Neural progenitor cell (in vitro differentiated cells): ENCODE results near the gene BBS9. TPM values are rescaled to one million over a fixed set of nuclear protein-coding genes. Genes with fewer than 3 reads are reported as not detected.

Experiments
- DNase-seq: peaks from one replicate; pipeline ENCODE4 v3.0.0-alpha.2; 2016; ENCODE audit warnings: low spot score
- H2AFZ ChIP-seq: fragments of 200-600 bp; sonication (generic); replicated peaks from 2 replicates; pipeline ENCODE4 v1.6.1; 2016; ENCODE audit warnings: antibody characterized with exemption
- H3F3A ChIP-seq: fragments of 200-600 bp; sonication (generic); 2 replicates; pipeline ENCODE4 v1.6.1; 2016; ENCODE audit warnings: antibody characterized with exemption, low read depth
- H3K27ac ChIP-seq: fragments of 200-600 bp; sonication (generic); 2 replicates; pipeline ENCODE4 v1.5.1; 2016; ENCODE audit warnings: mild to moderate bottlenecking
- H3K27me3 ChIP-seq: fragments of 200-600 bp; sonication (generic); 2 replicates; pipeline ENCODE4 v1.6.1; 2016; ENCODE audit warnings: mild to moderate bottlenecking, moderate library complexity
- H3K36me3 ChIP-seq: fragments of 200-600 bp; sonication (generic); 2 replicates; pipeline ENCODE4 v1.5.1; 2016
- H3K4me1 ChIP-seq: fragments of 200-600 bp; sonication (generic); 2 replicates; pipeline ENCODE4 v1.6.1; 2016; ENCODE audit warnings: mixed run types
- H3K4me2 ChIP-seq: fragments of 200-600 bp; sonication (generic); 2 replicates; pipeline ENCODE4 v1.6.1; 2016
- H3K4me3 ChIP-seq: fragments of 200-600 bp; sonication (generic); 2 replicates; pipeline ENCODE4 v1.5.1; 2016
- H3K79me2 ChIP-seq: fragments of 200-600 bp; sonication (generic); 2 replicates; pipeline ENCODE4 v1.6.1; 2016; ENCODE audit warnings: low read depth
- H3K9ac ChIP-seq: fragments of 200-600 bp; sonication (generic); 2 replicates; pipeline ENCODE4 v1.6.1; 2016
- H3K9me3 ChIP-seq: fragments of 200-600 bp; sonication (generic); 2 replicates; pipeline ENCODE4 v1.5.1; 2016; ENCODE audit warnings: low read depth
- H4K20me1 ChIP-seq: fragments of 200-600 bp; sonication (generic); 2 replicates; pipeline ENCODE4 v1.6.1; 2016; ENCODE audit warnings: low read depth
- H3K27ac Mint-ChIP-seq: 3 replicates; pipeline ENCODE4 v1.8.0; 2021; ENCODE audit warnings: mixed read lengths
- H3K27me3 Mint-ChIP-seq: 2 replicates; pipeline ENCODE4 v1.8.0; 2022; ENCODE audit warnings: low read depth, mild to moderate bottlenecking, inconsistent platforms, moderate library complexity, mixed read lengths; ENCODE audit not compliant: insufficient read depth
- H3K36me3 Mint-ChIP-seq: 3 replicates; pipeline ENCODE4 v1.8.0; 2021; ENCODE audit warnings: mixed read lengths
- H3K4me1 Mint-ChIP-seq: 3 replicates; pipeline ENCODE4 v1.8.0; 2021; ENCODE audit warnings: mixed read lengths
- H3K4me3 Mint-ChIP-seq: 3 replicates; pipeline ENCODE4 v1.8.0; 2021; ENCODE audit warnings: mild to moderate bottlenecking, moderate library complexity, mixed read lengths
- H3K9me3 Mint-ChIP-seq: 3 replicates; pipeline ENCODE4 v1.8.0; 2020; ENCODE audit warnings: mixed read lengths
- EZH2 ChIP-seq: fragments of 200-600 bp; sonication (generic); IDR thresholded peaks from 2 replicates; pipeline ENCODE4 v1.6.1; 2017; ENCODE audit warnings: antibody characterized with exemption, mild to moderate bottlenecking, moderate library complexity
- EZH2phosphoT487 ChIP-seq: fragments of 200-600 bp; sonication (generic); IDR thresholded peaks from 2 replicates; pipeline ENCODE4 v1.6.1; 2017; ENCODE audit warnings: antibody characterized with exemption
- total RNA-seq: library from RNA; depleted of rRNA; stranded (reverse); fragments of >200 nt; gene quantifications from 2 replicates; pipeline ENCODE4 v1.2.3, GENCODE V29; 2015; ENCODE audit warnings: low replicate concordance
- TF ChIP-seq, protein P1 (sequence below): fragments of 200-600 bp; sonication (generic); IDR thresholded peaks from 2 replicates; pipeline ENCODE4 v1.5.1; 2017; ENCODE audit warnings: antibody characterized with exemption, mild to moderate bottlenecking

The BBS9 gene
- total RNA-seq, 1 donor from 2014 or later: 40.3 TPM

- no peaks in the 10 kb centered on the region for H4K20me1 ChIP-seq
- H3K4me2 ChIP-seq: no peak overlapping the region
- Mint-ChIP-seq H3K27me3 (peaks cover 3% of the 10 kb centered on the region), H3K4me1 (peaks cover 7% of the 10 kb centered on the region), H3K36me3 (peaks cover 3% of the 10 kb centered on the region), H3K4me3 (no peak overlapping the region), H3K27ac (no peak overlapping the region), H3K9me3 (peaks cover 7% of the 10 kb centered on the region)
- H3K4me1 ChIP-seq: peaks cover 8% of the 10 kb centered on the region
- H3K27me3 ChIP-seq: no peaks in the 10 kb centered on the region
- no peak overlapping the region for H2AFZ ChIP-seq
- DNase-seq: no peak
- H3K36me3 ChIP-seq: no peaks in the 10 kb centered on the region
- peaks cover 4% of the 10 kb centered on the region for H3K9me3 ChIP-seq
- TF ChIP-seq EZH2phosphoT487 (no peak), EZH2 (no peak)
- TF ChIP-seq, protein P1, sequence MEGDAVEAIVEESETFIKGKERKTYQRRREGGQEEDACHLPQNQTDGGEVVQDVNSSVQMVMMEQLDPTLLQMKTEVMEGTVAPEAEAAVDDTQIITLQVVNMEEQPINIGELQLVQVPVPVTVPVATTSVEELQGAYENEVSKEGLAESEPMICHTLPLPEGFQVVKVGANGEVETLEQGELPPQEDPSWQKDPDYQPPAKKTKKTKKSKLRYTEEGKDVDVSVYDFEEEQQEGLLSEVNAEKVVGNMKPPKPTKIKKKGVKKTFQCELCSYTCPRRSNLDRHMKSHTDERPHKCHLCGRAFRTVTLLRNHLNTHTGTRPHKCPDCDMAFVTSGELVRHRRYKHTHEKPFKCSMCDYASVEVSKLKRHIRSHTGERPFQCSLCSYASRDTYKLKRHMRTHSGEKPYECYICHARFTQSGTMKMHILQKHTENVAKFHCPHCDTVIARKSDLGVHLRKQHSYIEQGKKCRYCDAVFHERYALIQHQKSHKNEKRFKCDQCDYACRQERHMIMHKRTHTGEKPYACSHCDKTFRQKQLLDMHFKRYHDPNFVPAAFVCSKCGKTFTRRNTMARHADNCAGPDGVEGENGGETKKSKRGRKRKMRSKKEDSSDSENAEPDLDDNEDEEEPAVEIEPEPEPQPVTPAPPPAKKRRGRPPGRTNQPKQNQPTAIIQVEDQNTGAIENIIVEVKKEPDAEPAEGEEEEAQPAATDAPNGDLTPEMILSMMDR: no peak
- H3K27ac ChIP-seq: no peak overlapping the region
- no peak overlapping the region for H3K4me3 ChIP-seq
- no peak overlapping the region for H3K9ac ChIP-seq
- no peaks in the 10 kb centered on the region for H3F3A ChIP-seq
- no peaks in the 10 kb centered on the region for H3K79me2 ChIP-seq
These were observed 410.5 kb downstream of the BBS9 start for GRCh38 chr7:33539659-33540400.

GRCh38 chr7:33547880-33548279, 418.5 kb downstream of the BBS9 start:
- Mint-ChIP-seq H3K4me3 (no peak overlapping the region), H3K36me3 (no peaks in the 10 kb centered on the region), H3K27ac (no peak overlapping the region), H3K27me3 (no peaks in the 10 kb centered on the region), H3K9me3 (no peaks in the 10 kb centered on the region), H3K4me1 (no peaks in the 10 kb centered on the region)
- Histone ChIP-seq H3K4me2 (no peak overlapping the region), H3K79me2 (no peaks in the 10 kb centered on the region), H3K36me3 (no peaks in the 10 kb centered on the region), H3K4me3 (no peak overlapping the region), H2AFZ (no peak overlapping the region), H3K27me3 (no peaks in the 10 kb centered on the region), H3K9ac (no peak overlapping the region), H3K9me3 (no peaks in the 10 kb centered on the region), H3F3A (no peaks in the 10 kb centered on the region), H4K20me1 (no peaks in the 10 kb centered on the region), H3K4me1 (no peaks in the 10 kb centered on the region), H3K27ac (no peak overlapping the region)
- TF ChIP-seq, protein P1: no peak
- no peak for TF ChIP-seq EZH2
- no peak for TF ChIP-seq EZH2phosphoT487
- no peak for DNase-seq

- H3K4me1 Mint-ChIP-seq: no peaks in the 10 kb centered on the region
- no peak overlapping the region for H3K9ac ChIP-seq
These were observed 421.0 kb downstream of the BBS9 start for GRCh38 chr7:33550363-33550762.

More at GRCh38 chr7:33550363-33550762, 421.0 kb downstream of the BBS9 start:
- H3K4me3 Mint-ChIP-seq: no peak overlapping the region
- no peaks in the 10 kb centered on the region for H3K36me3 Mint-ChIP-seq
- no peak overlapping the region for H3K27ac Mint-ChIP-seq
- TF ChIP-seq, protein P1: no peak
- no peaks in the 10 kb centered on the region for H3F3A ChIP-seq
- H4K20me1 ChIP-seq: no peaks in the 10 kb centered on the region
- H3K4me3 ChIP-seq: no peak overlapping the region
- DNase-seq: no peak
- no peaks in the 10 kb centered on the region for H3K9me3 Mint-ChIP-seq
- H3K27ac ChIP-seq: no peak overlapping the region
- H3K9me3 ChIP-seq: no peaks in the 10 kb centered on the region
- no peaks in the 10 kb centered on the region for H3K27me3 Mint-ChIP-seq
- no peaks in the 10 kb centered on the region for H3K36me3 ChIP-seq
- H3K27me3 ChIP-seq: no peaks in the 10 kb centered on the region
- no peak overlapping the region for H2AFZ ChIP-seq
- no peaks in the 10 kb centered on the region for H3K79me2 ChIP-seq
- no peaks in the 10 kb centered on the region for H3K4me1 ChIP-seq
- no peak overlapping the region for H3K4me2 ChIP-seq
